ENCODE measurements around the gene ALKBH4. TPM values are rescaled to one million over a fixed set of nuclear protein-coding genes. Genes with fewer than 3 reads are reported as not detected.

The ALKBH4 gene
- total RNA-seq, 1 experiment from 2014 or later, result 13.8 TPM

DNA sequence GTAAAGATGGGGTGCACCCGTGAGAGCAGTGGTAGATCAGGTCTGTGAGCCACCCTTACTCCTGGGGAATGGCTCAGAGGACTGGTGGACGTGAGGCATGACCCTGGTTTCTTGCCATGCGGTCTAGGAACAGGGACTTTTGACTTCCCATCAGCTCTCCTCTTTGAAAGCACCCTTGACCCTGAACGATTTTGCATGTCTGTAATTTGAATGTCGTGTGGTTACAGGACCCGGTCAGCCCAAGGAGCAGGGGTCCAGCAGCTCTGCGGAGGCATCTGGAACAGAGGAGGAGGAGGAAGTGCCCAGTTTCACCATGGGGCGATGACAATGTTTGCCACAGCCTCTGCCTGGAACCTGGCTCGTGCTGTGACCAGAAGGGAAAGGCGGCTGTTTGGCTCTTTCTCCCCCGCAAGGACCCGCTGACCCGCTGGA, 39.9 kb downstream of the ALKBH4 start:
- intact Hi-C loops (cut with micrococcal nuclease; ENCODE audit: unreplicated experiment), result no loop called here
- Mint-ChIP-seq H3K9me3 (ENCODE audit: unreplicated experiment) (no peaks in the 10 kb centered on the region), H3K4me1 (ENCODE audit: low read depth, unreplicated experiment) (peaks cover 7% of the 10 kb centered on the region), H3K36me3 (ENCODE audit: insufficient read depth, unreplicated experiment) (peaks cover 61% of the 10 kb centered on the region), H3K27me3 (ENCODE audit: insufficient read depth, unreplicated experiment) (no peaks in the 10 kb centered on the region), H3K27ac (ENCODE audit: unreplicated experiment) (no peak overlapping the region), H3K4me3 (ENCODE audit: unreplicated experiment) (no peak overlapping the region)
- no TSS peak for BruUV-seq (replicated peaks)
- H3K4me1 ChIP-seq, result no peaks in the 10 kb centered on the region
- no peak for TF ChIP-seq CTCF (IDR thresholded peaks at IDR 0.05; ENCODE audit: insufficient read depth in 1 of 2, low read depth in 1 of 2, low read length in 1 of 2, severe bottlenecking in 1 of 2, unreplicated experiment in 1 of 2)
- no peaks in the 10 kb centered on the region; the same call in none of the 2 replicates for H3K36me3 ChIP-seq (ENCODE audit: control insufficient read depth, insufficient read depth, low read length)
- H3K4me3 ChIP-seq (ENCODE audit: low read depth, low read length), result no peak overlapping the region
- H3K9me3 ChIP-seq, result no peaks in the 10 kb centered on the region
- POLR2A ChIA-PET, result no interaction called here
- DNase-seq, result no peak
- H3K27me3 ChIP-seq (replicated peaks; ENCODE audit: control insufficient read depth, insufficient read depth, low read length), result no peaks in the 10 kb centered on the region
- CTCF ChIA-PET, result no interaction called here

- H3K27ac Mint-ChIP-seq (ENCODE audit: unreplicated experiment), result peak overlapping the region; percentile 65
- no peaks in the 10 kb centered on the region for H3K4me1 ChIP-seq
- POLR2A ChIA-PET, result no interaction called here
- H3K4me1 Mint-ChIP-seq (ENCODE audit: low read depth, unreplicated experiment), result peaks cover under 1% of the 10 kb centered on the region
- H3K36me3 ChIP-seq (ENCODE audit: control insufficient read depth, insufficient read depth, low read length), result no peaks in the 10 kb centered on the region; the same call in none of the 2 replicates
- TF ChIP-seq CTCF (IDR thresholded peaks at IDR 0.05; ENCODE audit: insufficient read depth in 1 of 2, low read depth in 1 of 2, low read length in 1 of 2, severe bottlenecking in 1 of 2, unreplicated experiment in 1 of 2), result no peak
- H3K4me3 Mint-ChIP-seq (ENCODE audit: unreplicated experiment), result no peak overlapping the region
- peaks cover 67% of the 10 kb centered on the region for H3K36me3 Mint-ChIP-seq (ENCODE audit: insufficient read depth, unreplicated experiment)
- no peaks in the 10 kb centered on the region for H3K27me3 Mint-ChIP-seq (ENCODE audit: insufficient read depth, unreplicated experiment)
- CTCF ChIA-PET, result no interaction called here
- no peaks in the 10 kb centered on the region for H3K9me3 ChIP-seq
- BruUV-seq (replicated peaks), result no TSS peak
- no peaks in the 10 kb centered on the region for H3K27me3 ChIP-seq (replicated peaks; ENCODE audit: control insufficient read depth, insufficient read depth, low read length)
- H3K4me3 ChIP-seq (ENCODE audit: low read depth, low read length), result no peak overlapping the region
- no peak for DNase-seq
- H3K9me3 Mint-ChIP-seq (ENCODE audit: unreplicated experiment), result no peaks in the 10 kb centered on the region
- intact Hi-C loops (cut with micrococcal nuclease; ENCODE audit: unreplicated experiment), result no loop called here
Measured at GRCh38 chr7:102424129-102424551, 40.5 kb downstream of the ALKBH4 start.

DNA sequence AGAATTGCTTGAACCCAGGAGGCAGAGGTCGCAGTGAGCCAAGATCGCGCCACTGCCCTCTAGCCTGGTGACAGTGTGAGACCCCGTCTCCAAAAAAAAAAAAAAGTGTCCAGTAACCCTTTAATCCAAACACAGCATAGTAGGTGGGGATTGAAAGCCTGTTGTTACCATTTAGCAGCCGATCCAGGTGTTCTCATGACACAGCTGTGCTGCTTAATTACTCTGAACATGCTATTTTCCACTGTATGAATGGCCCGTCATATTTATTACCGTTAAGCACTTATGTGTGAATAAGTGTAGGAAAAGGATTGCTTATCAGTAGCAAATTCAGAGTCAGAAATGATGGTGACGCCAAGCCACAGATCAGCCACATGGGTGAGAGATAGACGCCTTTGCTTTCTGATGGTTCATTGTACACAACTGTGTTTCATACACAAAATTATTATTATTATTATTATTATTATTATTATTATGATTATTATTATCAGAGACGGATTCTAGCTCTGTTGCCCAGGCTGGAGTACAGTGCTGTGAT, 42.9 kb downstream of the ALKBH4 start:
- ChIA-PET POLR2A (no interaction called here), CTCF (no interaction called here)
- no peaks in the 10 kb centered on the region for H3K9me3 Mint-ChIP-seq (ENCODE audit: unreplicated experiment)
- Histone ChIP-seq H3K27me3 (replicated peaks; ENCODE audit: control insufficient read depth, insufficient read depth, low read length) (no peaks in the 10 kb centered on the region), H3K36me3 (ENCODE audit: control insufficient read depth, insufficient read depth, low read length) (no peaks in the 10 kb centered on the region; the same call in none of the 2 replicates), H3K9me3 (no peaks in the 10 kb centered on the region), H3K4me3 (ENCODE audit: low read depth, low read length) (no peak overlapping the region), H3K4me1 (no peaks in the 10 kb centered on the region)
- no TSS peak for BruUV-seq (replicated peaks)
- no peak for DNase-seq
- intact Hi-C loops (cut with micrococcal nuclease; ENCODE audit: unreplicated experiment), result no loop called here
- no peaks in the 10 kb centered on the region for H3K27me3 Mint-ChIP-seq (ENCODE audit: insufficient read depth, unreplicated experiment)
- no peak overlapping the region for H3K27ac Mint-ChIP-seq (ENCODE audit: unreplicated experiment)
- no peak overlapping the region for H3K4me3 Mint-ChIP-seq (ENCODE audit: unreplicated experiment)
- TF ChIP-seq CTCF (IDR thresholded peaks at IDR 0.05; ENCODE audit: insufficient read depth in 1 of 2, low read depth in 1 of 2, low read length in 1 of 2, severe bottlenecking in 1 of 2, unreplicated experiment in 1 of 2), result no peak
- no peaks in the 10 kb centered on the region for H3K4me1 Mint-ChIP-seq (ENCODE audit: low read depth, unreplicated experiment)
- H3K36me3 Mint-ChIP-seq (ENCODE audit: insufficient read depth, unreplicated experiment), result peaks cover 77% of the 10 kb centered on the region

Measured in Caco-2 (cell line).